OCI-LY1 (cell line): ENCODE results near the gene AGPAT3.

Experiments used
- CTCF ChIP-seq: fragments of 200-600 bp; sonication (generic), shearing (Covaris generic); IDR thresholded peaks from 2 replicates; pipeline ENCODE4 v1.5.1; 2017; ENCODE audit warnings: mild to moderate bottlenecking, antibody characterized with exemption, low read length, moderate library complexity, mixed read lengths
- EZH2 ChIP-seq: fragments of 200-600 bp; sonication (generic), shearing (Covaris generic); IDR thresholded peaks from 2 replicates; pipeline ENCODE4 v1.8.0; 2017; ENCODE audit warnings: borderline replicate concordance, mixed run types, mild to moderate bottlenecking, antibody characterized with exemption, low read length, moderate library complexity, mixed read lengths

- TF ChIP-seq CTCF: no peak
- TF ChIP-seq EZH2: no peak
Measured at GRCh38 chr21:43934716-43935705, 70.0 kb downstream of the AGPAT3 start.
